ENCODE results near the gene LRRC74B.

LRRC74B gene

GRCh38 chr22:21045585-21046294 lies at the start of gene LRRC74B:
TSS of gene LRRC74B (plus strand) at chr22:21045946. CDS start at chr22:21045987, 41 bp downstream.
- peak within 1 kb of the TSS; percentile 45 for H3K4me3 ChIP-seq (ENCODE audit: low read depth, low read length)
- no peak for TF ChIP-seq CTCF (IDR thresholded peaks at IDR 0.05; ENCODE audit: control insufficient read depth, extremely low read depth, insufficient read depth)
- peak; percentile 48 for DNase-seq (ENCODE audit: low read depth)

DNA sequence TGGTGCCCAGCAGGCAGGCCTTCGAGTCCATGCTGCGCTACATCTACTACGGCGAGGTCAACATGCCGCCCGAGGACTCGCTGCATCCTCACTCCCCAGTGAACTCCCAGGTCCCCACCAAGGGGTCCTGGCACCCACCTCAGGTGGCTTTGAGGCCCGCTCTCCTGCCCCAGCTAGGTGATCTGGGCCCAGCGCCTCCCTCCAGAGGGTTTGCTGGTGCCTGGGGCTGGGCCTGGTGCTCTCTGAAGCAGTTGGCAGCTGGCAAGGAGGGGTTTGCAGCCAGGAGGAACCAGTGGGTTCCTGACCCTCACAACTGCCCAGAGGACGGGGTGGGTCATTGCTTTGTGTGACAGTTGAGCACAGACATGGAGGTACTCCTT lies 49.7 kb upstream of the LRRC74B start:
- no peak for TF ChIP-seq CTCF (IDR thresholded peaks at IDR 0.05; ENCODE audit: control insufficient read depth, extremely low read depth, insufficient read depth)
- H3K4me3 ChIP-seq (ENCODE audit: low read depth, low read length), result no peak overlapping the region
- DNase-seq (ENCODE audit: low read depth), result no peak

- no peak overlapping the region for H3K4me3 ChIP-seq (ENCODE audit: low read depth, low read length)
- DNase-seq (ENCODE audit: low read depth), result no peak
- TF ChIP-seq CTCF (IDR thresholded peaks at IDR 0.05; ENCODE audit: control insufficient read depth, extremely low read depth, insufficient read depth), result no peak
Measured at GRCh38 chr22:20996598-20997535, 48.9 kb upstream of the LRRC74B start.

GRCh38 chr22:20997536-20998257 lies 48.0 kb upstream of the LRRC74B start:
- H3K4me3 ChIP-seq (ENCODE audit: low read depth, low read length), result no peak overlapping the region
- TF ChIP-seq CTCF (IDR thresholded peaks at IDR 0.05; ENCODE audit: control insufficient read depth, extremely low read depth, insufficient read depth), result no peak
- no peak for DNase-seq (ENCODE audit: low read depth)

DNA sequence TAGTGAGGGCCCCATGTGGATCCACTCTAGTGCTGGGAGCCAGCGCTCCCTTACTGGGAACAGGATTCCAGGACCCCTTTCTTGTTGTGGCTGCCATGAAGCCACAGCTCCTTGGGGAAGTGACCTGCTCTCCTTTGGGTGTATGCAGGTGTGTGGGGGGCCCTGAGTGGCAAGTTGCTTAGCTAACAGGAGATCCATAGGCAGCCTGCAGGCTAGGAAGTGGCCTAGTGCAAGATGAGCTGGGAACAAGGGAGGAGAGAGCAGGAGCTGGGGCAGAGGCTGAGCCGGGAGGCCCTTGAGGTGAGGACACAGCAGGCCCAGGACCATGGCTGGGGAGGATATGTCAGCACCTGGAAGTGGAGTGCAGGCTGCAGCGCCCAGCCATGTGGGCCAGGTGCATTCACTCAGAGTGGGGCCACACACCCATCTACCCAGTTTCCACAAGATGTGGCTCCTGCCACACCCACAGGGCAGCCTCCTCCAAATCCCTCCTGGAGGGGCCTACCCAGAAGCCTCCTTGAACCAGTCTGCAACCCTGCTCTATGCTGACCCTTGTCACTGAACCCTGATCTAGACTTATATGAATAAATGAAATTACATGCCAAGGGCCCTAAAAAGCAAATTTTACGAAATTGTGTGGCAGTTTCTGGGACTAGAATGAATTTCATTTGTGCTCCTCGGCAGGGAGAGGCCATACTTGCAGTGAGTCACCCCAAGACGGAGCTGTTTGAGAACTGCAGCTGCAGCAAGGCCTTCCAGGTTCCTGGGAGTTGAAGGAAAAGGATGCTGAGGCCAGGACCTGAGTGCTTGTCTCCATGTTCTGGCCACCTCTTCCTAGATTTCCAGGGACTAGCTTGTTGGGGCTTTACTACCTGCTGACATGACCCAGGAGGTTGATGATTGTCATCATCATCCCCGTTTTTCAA lies 47.1 kb upstream of the LRRC74B start:
- DNase-seq (ENCODE audit: low read depth), result no peak
- TF ChIP-seq CTCF (IDR thresholded peaks at IDR 0.05; ENCODE audit: control insufficient read depth, extremely low read depth, insufficient read depth), result no peak

More for the DNA sequence above, 47.1 kb upstream of the LRRC74B start:
- no peak overlapping the region for H3K4me3 ChIP-seq (ENCODE audit: low read depth, low read length)

Measured in LNCaP clone FGC (cell line).